Kidney epithelial cell (primary cell): ENCODE results near the gene APBA1. TPM values are rescaled to one million over a fixed set of nuclear protein-coding genes. Genes with fewer than 3 reads are reported as not detected.

Experiments used
- DNase-seq: peaks from one replicate; pipeline ENCODE4 v3.0.0-alpha.2; 2010; ENCODE audit warnings: low read depth
- H3K27me3 ChIP-seq: 2 replicates; pipeline ENCODE4 v1.6.0; 2011; ENCODE audit warnings: low read length; ENCODE audit not compliant: control insufficient read depth, insufficient read depth
- H3K36me3 ChIP-seq: 2 replicates; pipeline ENCODE4 v1.5.1; 2011; ENCODE audit warnings: low read length; ENCODE audit not compliant: control insufficient read depth, insufficient read depth
- H3K4me3 ChIP-seq: 2 replicates; pipeline ENCODE4 v1.5.1; 2011; ENCODE audit warnings: low read depth, mild to moderate bottlenecking, control low read depth, low read length
- total RNA-seq: library from RNA; depleted of rRNA; stranded (reverse); fragments of >200 nt; gene quantifications from 2 replicates; pipeline ENCODE4 v1.2.3, GENCODE V29; 2015
- TF ChIP-seq, protein P1 (sequence below): IDR thresholded peaks from 2 replicates; pipeline ENCODE4 v1.5.1; 2011; ENCODE audit warnings: mild to moderate bottlenecking, moderate library complexity, low read length, control low read depth, inconsistent platforms; ENCODE audit not compliant: insufficient read depth, poor library complexity, severe bottlenecking

APBA1 gene
- total RNA-seq, 1 donor from 2014 or later, result 1.1 TPM

DNA sequence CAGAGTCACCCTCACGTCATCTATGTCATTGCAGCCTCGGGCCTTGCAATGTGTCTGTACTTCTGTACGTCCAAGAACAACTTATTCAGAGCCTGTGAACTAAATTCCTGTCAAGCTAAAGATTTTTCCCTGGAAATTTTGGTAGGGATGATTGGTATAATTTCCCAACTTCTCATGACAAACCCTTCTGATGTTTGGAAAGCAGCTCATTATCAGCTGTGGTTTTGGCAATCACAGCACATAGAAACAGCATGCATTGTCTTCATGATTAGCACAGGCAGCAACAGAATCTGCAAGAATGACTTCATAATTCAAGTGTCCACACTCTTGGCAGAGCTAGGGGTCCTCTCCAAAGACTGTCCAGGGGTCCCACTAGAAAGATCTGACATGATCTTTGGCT, 49.5 kb downstream of the APBA1 start:
- no peak for DNase-seq
- Histone ChIP-seq H3K36me3 (no peaks in the 10 kb centered on the region), H3K27me3 (no peaks in the 10 kb centered on the region), H3K4me3 (no peak overlapping the region)
- TF ChIP-seq, protein P1, sequence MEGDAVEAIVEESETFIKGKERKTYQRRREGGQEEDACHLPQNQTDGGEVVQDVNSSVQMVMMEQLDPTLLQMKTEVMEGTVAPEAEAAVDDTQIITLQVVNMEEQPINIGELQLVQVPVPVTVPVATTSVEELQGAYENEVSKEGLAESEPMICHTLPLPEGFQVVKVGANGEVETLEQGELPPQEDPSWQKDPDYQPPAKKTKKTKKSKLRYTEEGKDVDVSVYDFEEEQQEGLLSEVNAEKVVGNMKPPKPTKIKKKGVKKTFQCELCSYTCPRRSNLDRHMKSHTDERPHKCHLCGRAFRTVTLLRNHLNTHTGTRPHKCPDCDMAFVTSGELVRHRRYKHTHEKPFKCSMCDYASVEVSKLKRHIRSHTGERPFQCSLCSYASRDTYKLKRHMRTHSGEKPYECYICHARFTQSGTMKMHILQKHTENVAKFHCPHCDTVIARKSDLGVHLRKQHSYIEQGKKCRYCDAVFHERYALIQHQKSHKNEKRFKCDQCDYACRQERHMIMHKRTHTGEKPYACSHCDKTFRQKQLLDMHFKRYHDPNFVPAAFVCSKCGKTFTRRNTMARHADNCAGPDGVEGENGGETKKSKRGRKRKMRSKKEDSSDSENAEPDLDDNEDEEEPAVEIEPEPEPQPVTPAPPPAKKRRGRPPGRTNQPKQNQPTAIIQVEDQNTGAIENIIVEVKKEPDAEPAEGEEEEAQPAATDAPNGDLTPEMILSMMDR, result no peak

DNA sequence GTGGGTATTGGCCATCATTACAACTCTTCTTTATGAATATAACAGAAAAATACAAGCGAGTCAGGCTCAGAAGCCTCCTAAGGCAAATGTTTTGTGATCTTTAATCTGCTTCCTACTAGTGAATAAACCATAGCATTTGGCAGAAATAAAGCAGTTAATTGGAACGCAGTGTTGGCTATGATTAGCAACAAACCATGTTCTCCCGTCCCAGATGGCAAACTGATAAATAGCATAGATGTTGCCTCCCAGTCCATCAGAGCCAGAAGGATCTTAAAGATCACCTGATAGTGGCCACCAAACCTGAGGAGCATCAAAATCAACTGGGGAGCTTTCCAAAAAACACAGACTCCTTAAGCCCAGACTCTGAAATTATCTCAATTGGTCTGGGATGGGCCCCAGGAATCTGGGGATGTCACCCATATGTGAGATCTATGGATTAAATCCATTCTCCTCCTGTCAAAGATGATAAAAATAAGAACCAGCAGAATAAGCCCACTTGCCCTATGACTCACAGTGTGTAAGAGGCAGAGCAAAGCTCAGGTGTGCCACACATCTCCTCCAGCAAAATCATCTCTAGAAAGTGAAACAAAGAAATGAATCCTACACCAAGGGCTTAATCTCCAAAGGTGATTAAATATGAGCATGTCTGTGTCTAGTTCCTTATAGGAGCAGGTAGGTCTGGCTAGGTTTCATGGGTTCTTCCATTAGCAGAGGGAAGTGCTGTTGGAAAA, 50.3 kb downstream of the APBA1 start:
- H3K4me3 ChIP-seq, result no peak overlapping the region
- no peaks in the 10 kb centered on the region for H3K27me3 ChIP-seq
- TF ChIP-seq, protein P1, result no peak
- H3K36me3 ChIP-seq, result no peaks in the 10 kb centered on the region
- no peak for DNase-seq

DNA sequence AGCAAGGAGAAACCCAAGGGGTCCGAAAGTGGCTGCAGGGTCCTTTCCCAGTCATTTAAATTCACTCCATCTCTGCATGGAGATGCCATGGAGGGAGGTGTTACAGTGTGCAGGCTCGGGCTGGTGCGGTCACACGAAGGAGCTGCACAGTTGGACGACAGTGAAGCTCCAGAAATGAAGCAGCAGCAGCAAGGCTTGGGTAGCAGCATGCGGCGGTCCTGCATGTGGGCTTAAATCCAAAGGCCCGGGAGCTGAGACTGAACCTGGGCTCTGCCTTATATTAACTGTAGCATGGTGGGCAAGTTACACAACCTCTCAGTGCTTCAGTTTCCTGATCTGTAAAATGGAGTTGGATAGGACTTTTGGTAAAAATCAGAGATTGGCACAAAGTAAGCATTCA, 51.4 kb downstream of the APBA1 start:
- Histone ChIP-seq H3K4me3 (no peak overlapping the region), H3K36me3 (no peaks in the 10 kb centered on the region), H3K27me3 (no peaks in the 10 kb centered on the region)
- TF ChIP-seq, protein P1, result no peak
- DNase-seq, result no peak

DNA sequence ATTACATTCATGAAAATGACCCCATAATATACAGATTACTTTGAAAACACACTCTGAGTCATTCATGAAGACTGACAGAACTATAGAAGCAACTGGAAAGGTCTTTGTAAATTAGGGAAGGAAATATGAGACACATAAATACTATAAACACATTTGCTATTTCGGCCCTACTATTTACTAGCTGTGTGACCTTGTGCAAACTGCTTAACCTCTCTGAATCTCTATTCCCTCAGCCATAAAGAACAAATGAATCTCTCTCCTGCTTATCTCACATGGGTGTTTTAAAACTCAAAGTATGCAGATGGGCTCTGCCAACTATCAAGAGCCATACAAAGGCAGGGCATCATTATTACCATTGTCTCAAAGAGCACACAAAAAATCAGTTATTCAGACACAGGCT, 52.9 kb downstream of the APBA1 start:
- Histone ChIP-seq H3K27me3 (no peaks in the 10 kb centered on the region), H3K4me3 (no peak overlapping the region), H3K36me3 (no peaks in the 10 kb centered on the region)
- DNase-seq, result no peak
- TF ChIP-seq, protein P1, result no peak

DNA sequence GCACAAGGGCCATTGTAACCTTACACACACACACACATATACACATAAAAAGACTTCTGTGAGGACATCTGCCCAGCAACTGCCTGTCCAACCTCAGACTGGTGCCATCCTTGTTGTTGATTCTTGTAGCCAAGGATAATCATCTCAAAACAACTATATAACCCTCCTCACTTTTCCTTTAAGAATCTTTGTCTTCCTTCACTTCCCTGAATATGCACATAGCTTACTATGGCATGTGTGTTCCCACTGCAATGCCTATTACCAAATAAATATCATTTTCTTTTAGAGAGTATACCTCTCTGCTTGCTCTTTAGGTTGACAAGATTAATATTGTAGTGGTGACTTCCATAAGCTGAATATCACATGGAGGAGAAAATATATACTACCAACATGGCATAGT, 55.2 kb downstream of the APBA1 start:
- Histone ChIP-seq H3K27me3 (no peaks in the 10 kb centered on the region), H3K4me3 (no peak overlapping the region), H3K36me3 (no peaks in the 10 kb centered on the region)
- TF ChIP-seq, protein P1, result no peak
- no peak for DNase-seq

DNA sequence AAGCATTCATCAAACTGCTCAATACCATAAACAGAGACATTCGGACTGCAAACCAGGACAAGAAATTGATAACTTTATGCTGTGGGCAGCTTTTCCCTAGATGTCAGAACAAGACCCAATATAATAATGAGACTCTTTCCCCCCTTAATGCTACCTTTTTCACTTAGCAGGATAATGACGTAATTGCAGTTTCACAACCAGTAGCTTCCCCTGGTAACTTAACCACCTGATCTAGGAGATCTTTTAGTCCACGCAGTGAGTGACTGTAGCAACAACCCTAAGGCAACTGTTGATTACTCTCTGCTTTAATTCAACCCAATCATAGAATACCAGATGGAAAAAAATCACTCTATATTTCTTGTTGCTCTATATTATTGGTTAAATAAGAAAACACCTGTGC, 56.3 kb downstream of the APBA1 start:
- DNase-seq, result no peak
- TF ChIP-seq, protein P1, result no peak
- Histone ChIP-seq H3K36me3 (no peaks in the 10 kb centered on the region), H3K27me3 (no peaks in the 10 kb centered on the region), H3K4me3 (no peak overlapping the region)
